NOMO-1 treated with dmso at 0.1 percent for 144 hours (cell line): ENCODE results near the gene MMD.

ENCODE experiments used
- DNase-seq: peaks from one replicate; lab custom pipeline; 2025; ENCODE audit not compliant: unreplicated experiment; lab: John Stamatoyannopoulos, UW

MMD gene

GRCh38 chr17:55354010-55354409 is 67.6 kb downstream of the MMD start:
- DNase-seq = no peak

- DNase-seq = peak; percentile 5
Measured at GRCh38 chr17:55351226-55351625, 70.4 kb downstream of the MMD start.

- no peak for DNase-seq
Measured at GRCh38 chr17:55350825-55351205, 70.8 kb downstream of the MMD start.

- peak; percentile 24 for DNase-seq
Measured at GRCh38 chr17:55348749-55349354, 72.8 kb downstream of the MMD start.

GRCh38 chr17:55347341-55347740 is 74.3 kb downstream of the MMD start:
- no peak for DNase-seq

GRCh38 chr17:55346658-55347057 is 75.0 kb downstream of the MMD start:
- no peak for DNase-seq

GRCh38 chr17:55345132-55345531 is 76.5 kb downstream of the MMD start:
- no peak for DNase-seq

GRCh38 chr17:55344514-55344997 is 77.1 kb downstream of the MMD start:
- DNase-seq = no peak

- DNase-seq = no peak
Measured at GRCh38 chr17:55343900-55344513, 77.6 kb downstream of the MMD start.

GRCh38 chr17:55342800-55343585 is 78.6 kb downstream of the MMD start:
- no peak for DNase-seq
